GM19467 (cell line): ENCODE results near the gene SCT.

Source experiments
- ATAC-seq: cut with Tn5 transposase; IDR thresholded peaks from one replicate; pipeline ENCODE4 v1.9.1; 2021; ENCODE audit warnings: mild to moderate bottlenecking, moderate library complexity; ENCODE audit not compliant: unreplicated experiment

SCT gene

DNA sequence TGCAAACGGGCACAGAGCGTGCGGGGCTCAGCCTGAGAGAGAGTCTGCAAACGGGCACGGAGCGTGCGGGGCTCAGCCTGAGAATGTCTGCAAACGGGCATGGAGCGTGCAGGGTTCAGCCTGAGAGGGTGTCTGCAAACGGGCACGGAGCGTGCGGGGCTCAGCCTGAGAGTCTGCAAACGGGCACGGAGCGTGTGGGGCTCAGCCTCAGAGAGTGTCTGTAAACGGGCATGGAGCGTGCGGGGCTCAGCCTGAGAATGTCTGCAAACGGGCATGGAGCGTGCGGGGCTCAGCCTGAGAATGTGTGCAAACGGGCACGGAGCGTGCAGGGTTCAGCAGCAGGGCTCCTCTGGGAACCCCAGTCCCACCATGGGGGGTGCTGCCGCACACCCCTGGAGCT, 37.2 kb downstream of the SCT start:
- ATAC-seq, result no peak

DNA sequence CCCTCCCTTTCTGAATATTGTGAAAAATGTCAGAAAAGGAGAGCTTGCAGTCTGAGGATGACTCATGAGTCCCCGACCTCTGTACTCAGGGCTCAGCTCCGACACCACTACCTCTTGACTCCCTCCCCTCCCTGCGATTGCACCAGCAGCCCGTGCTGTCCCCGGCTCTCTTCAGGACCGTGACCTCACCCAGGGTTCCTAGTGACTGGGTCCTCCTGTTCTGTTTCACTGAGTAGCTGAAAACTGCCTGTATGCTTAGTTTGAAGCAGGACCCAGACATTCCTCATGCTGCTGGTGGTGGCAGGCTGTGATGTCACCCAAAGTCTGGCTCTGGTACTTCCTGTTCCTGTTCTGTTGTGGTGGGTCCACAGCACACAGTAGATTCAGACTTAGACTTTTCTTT, 39.0 kb downstream of the SCT start:
- no peak for ATAC-seq

- no peak for ATAC-seq
These were observed 39.4 kb downstream of the SCT start for GRCh38 chr11:587546-587945.

GRCh38 chr11:586376-587316, 40.3 kb downstream of the SCT start:
- no peak for ATAC-seq

GRCh38 chr11:584287-584686, 42.7 kb downstream of the SCT start:
- ATAC-seq, result no peak

- no peak for ATAC-seq
These were observed 45.2 kb downstream of the SCT start for GRCh38 chr11:581752-582151.

GRCh38 chr11:581342-581741, 45.6 kb downstream of the SCT start:
- no peak for ATAC-seq

DNA sequence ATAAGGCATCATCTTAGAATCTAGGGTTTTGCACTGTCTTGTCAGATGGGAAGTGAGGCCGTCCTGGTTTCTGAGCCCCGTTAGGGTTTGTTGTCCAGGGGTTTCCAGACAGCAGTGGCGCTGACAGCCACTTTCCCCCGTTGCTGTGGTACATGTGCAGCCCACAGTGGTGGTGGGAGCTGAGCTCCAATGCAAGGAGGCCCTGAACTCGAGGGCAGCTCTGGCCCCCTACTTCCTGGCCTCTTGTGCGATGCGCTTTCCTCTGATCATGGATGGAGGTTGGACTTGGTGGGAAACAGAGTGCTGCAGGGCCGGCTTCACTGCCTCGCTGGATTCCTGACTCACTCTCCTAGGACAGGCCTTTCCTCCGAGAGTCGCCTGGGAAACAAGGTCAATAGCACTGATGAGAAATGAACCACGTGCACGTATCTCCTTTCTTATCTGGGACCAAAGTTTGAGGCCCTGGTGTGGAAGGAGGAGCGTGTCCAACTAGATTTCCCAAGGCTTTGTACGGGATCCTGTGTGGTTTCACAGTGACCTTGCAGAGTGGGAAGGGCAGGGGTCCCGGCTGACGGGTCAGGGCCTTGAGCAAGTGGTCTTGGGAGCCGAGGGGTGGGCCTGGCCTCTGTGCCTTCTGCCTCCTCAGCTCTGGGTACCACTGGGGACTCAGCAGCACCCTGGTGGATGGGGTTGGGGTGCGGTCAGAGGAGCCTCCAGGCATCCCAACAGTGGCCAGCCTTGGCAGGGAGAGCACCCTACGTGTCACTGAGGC, 47.0 kb downstream of the SCT start:
- ATAC-seq, result no peak

DNA sequence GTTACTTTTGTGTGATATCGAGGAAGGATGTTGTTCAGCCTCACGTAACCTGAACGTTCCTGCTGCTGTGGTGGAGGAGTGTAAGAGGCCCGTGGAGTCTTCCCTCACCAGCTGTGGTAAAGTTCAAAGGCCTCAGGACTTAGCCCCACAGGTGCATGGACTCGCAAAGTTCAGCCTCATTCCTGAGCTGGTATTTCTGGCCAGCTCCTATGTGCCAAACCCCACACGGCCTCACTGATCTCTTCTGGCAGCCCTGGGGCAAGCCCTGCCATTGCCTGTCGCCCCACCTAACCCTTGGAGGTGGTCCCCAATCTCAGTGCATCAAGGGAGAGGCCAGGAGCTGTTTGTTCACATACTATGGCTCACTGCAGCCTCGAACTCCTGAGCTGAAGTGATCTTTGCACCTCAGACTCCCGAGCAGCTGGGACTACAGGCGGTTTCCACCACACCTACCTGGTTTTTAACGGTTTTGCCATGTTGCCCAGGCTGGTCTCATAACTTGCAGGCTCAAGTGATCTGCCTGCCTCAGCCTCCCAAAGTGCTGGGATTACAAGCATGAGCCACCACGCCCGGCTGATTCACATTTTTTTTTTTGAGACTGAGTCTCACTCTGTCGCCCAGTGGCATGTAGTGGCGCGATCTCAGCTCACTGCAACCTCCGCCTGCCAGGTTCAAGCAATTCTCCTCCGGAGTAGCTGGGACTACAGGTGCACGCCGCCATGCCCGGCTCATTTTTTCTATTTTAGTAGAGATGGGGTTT, 48.5 kb downstream of the SCT start:
- no peak for ATAC-seq

- no peak for ATAC-seq
These were observed 49.4 kb downstream of the SCT start for GRCh38 chr11:577611-577894.

GRCh38 chr11:576811-577610, 50.0 kb downstream of the SCT start:
- no peak for ATAC-seq
